Ramos (cell line): ENCODE results near the gene CAST.

ENCODE experiments used
- in situ Hi-C: fragments of 300-500 bp; cut with MboI; formaldehyde crosslinking; loops from one replicate; pipeline ENCODE4 v1.14.3; 2022; ENCODE audit warnings: low sequenced_read_pairs; ENCODE audit not compliant: unreplicated experiment

The CAST gene

DNA sequence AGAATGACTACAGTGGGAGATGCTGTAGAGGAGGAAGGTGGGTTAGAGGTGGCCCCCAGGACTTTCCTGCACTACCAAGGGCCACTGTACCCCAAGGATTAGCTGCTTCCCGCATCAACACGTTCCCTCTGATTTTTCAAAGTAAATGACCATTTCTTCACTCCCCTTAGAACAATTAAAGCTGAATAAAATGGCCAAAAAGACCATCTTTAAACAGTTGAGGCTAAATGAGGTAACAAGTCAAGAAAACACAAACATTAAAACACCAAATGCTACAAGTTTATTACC lies 146.3 kb downstream of the CAST start:
- in situ Hi-C loops = no loop called here

DNA sequence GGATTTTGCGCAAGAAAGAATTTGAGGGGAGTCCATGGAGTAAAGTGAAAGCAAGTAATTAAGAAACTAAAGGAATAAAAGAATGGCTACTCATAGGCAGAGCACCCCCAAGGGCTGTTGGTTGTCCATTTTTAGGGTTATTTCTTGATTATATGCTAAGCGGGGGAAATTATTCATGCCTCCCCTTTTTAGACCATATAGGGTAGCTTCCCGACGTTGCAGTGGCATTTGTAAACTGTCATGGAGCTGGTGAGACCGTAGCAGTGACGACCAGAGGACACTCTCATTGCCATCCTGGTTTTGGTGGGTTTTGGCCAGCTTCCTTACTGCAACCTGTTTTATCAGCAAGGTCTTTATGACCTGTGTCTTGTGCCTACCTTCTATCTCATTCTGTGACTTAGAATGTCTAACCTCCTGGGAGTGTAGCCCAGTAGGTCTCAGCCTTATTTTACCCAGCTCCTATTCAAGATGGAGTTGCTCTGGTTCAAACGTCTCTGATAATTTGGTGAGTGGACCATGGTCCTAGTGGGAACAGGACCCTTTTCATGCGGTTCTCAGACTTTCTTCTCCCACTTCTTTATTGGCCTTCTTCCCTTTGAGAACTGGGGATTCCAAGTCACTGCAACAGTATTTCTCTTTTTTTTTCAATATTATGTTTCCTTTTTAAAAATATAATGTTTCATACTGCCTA lies 146.8 kb downstream of the CAST start:
- in situ Hi-C loops = no loop called here

DNA sequence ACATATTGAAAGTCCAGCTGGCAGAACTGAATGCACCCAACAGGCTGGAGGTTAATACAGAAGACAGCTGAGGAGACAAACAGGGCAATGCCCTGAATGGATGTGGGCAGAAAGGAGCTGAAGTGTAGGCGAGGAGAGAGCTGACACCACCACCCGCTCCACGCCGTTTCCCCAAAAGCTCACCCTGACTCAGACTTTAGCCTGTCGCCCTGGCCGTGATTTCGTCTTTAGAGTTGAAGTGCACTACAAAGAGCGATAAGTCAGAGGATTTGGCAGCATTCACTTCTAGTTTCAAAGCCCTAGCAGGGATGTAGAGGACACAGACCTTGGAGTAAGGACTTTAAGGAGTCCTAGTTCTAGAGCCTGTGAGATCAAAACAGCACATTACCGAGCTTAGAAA lies 147.7 kb downstream of the CAST start:
- in situ Hi-C loops = no loop called here

DNA sequence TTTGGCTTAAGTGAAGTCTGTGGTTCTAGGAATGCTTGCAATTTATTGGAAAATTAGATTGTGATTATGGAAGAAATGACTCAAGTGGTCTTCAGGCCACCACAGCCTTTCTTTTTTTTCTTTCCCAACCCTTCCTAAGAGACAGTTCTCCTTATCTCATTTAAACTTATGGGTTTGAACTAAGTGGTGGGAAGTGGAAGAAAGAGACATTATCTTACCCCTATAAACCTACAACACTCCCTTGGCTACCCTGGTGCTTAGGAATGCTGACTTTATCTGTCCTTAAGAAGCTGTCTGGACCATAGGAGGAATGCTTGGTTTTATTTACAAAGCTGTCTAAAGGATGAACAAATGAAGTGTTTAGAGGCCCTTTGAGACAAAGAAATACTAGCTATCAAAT lies 150.7 kb downstream of the CAST start:
- in situ Hi-C loops = no loop called here

DNA sequence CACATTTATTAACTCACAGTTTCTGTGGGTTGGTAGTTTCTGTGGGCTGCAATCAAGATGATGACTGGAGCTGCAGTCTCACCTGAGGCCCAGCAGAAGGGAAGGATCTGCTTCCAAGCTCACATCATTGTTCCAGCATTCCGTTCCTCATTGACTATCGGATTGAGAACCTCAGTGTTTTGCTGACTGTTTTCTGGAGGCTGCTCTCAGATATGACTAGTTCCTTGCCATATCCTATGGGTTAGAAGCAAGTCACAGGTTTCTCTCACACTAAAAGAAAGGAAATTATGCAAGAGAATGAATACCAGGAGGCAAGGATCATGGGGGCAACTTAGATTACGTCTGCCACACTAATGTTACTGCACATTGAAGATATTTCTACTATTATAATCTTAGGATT lies 151.9 kb downstream of the CAST start:
- in situ Hi-C loops = no loop called here

DNA sequence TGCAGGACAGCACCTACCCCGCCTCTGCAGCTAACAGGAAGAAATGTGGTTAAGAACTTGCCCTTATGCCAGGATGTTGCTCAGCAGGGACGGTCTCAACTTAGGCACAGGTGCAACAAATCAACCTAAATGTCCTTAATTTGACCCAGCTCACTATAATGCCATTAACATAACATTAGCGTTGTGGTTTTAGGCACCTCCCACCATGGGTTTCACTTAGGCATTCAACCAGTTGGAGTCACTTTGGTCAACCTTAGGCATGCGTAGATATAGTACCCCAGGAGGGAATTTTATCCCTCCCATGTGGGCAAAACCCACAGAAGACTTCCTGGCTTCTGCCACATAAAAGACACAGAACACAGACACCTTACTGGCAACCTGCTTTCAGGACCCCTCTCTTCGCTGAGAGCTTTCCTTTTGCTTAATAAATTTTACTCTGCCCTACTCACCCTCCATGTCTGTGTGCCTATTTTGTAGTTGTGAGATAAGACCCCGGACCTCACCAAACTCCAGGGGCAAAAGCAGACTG lies 154.3 kb downstream of the CAST start:
- in situ Hi-C loops = no loop called here

DNA sequence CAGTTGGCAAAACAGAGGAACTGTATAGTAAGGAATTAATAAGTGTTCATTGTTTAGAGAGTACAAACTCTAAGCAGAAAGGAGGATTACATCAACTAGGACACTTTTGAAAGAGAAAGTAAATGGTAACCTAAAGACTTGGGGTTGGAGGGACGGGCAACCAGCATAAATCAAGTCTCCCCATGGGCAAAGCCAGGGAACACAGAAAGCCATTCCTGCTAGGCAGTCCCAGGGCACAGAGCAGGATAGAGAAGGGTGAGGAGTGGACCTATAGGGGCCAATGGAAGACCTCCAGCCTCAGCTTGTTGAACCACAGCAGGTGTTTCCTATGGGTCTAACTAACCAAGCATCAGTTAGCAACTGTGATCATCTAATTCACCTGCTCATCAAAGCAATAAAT lies 154.8 kb downstream of the CAST start:
- in situ Hi-C loops = no loop called here

DNA sequence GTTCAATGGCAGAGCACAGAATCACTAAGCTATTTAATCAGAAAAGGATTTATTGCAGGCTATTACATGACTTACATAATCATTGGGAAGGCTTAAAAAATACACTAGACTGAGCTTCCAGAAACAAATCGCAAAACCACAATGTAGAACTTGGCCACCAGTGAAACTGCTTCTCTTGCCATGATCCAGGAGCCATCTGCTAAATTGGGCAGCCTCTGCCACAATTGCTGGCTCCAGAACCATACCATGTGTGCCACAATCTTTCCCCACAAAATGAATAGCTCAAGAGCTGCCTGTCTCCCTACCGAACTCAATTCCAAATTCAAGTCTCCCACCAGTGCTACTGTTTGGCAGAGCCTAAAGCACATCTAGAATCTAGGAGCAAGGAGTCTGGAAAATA lies 155.3 kb downstream of the CAST start:
- in situ Hi-C loops = no loop called here

DNA sequence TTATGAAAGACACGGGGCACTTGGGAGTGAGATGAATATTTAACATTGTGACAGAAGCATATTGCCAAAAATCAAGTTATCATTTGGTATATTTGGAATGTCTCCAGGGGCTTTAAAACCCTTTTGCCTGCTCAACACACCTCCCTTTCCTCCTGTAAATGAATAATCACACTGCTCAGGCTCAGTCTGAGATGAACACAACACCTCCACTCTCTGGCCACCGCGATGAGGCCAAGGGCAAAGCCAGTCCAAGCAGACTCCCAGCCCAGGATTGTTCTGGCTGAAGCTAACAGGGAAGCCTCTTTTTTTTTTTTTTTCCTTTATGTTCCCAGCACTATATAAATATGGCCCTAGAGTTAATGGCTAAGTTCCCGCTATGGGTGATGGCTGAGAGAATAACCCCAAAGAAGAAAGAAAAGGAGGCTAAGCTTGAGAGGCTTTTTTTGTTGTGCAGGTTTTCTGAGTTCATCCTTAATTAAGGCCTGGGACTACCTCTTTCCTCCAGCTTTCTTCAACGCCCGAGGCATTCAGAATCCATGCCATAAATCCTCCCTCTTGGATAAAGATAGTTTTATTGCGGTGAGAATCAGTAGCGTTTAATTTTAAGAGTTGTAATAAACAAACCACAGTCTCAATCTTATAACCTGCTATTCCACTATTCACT lies 156.1 kb downstream of the CAST start:
- in situ Hi-C loops = no loop called here

DNA sequence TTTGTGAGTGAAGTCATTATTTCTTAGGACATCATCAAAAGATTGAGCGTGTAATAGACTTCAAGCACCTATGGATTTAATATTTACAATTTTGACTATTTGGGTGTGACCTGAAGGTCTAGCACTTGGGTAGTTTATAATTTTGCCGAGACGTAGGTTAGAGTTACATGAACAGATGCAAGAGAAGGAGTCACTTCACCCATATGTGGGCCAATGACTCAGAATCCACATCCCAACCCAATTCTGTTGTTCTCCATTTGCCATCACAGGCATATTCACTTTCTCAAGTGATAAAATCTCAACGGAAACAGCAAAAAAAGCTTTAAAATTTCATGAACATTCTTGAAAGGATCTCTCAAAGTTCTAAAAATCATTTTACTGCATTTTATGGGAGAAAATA lies 157.6 kb downstream of the CAST start:
- in situ Hi-C loops = no loop called here

DNA sequence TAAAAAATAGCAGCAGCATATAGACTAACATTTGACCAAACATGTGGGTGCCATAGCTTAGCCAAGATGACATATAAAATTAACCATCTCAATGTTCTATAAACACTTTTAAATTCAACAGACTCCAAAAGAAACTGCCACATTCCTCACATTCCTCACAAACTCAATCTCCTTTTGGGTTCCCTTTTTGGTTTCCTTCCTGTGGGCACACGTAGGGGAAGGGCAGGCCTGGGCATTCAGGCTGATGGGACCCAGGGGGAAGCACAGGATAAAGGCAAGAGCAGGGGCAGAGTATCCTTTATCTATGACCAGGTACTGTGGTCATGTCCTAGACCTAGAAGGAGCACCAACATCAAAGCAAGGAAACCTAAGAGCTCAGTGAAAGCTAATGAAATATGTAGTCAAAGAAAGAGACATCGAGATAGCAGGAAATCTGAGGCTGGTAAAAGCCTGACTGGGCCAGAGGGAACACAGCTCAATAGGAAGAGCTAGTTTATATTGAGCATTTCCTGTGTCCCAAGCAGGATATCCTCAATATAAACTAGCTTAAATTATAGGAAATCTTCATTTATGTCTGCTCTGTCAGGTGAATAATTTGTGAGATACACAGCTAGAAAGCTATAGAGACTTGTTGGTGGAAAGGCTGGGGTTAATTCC lies 159.2 kb downstream of the CAST start:
- in situ Hi-C loops = no loop called here

DNA sequence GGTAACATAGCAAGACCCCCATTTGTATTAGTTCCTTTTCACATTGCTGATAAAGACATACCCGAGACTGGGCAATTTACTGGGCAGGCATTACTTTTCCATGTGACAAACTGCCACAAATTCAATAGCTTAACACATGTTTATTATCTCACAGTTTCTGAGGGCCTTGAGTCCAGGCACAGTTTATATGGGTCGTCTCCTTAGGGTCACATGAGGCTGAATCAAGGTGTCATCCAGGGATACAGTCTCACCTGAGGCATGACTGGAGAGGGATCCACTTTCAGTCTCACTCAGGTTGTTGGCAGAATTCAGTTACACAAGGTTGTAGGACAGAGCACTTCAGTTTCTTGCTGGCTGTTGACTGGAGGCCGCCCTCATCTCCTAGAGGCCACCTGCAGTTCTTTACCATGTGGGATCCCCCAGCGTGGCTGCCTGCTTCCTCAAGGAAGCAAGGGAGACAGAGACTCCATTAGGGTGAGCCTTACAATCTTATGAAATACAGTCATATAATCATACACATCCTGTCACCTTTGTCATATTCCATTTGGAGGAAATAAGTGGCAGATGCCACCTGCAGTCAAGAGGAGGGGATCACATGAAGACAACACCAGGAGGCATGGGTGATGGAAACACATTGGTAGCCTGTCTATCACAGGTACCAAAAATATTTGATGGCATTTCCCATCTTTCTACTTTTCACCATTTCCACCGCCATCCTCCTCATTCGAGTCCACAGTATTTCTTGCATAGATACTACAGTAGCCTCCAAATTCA lies 160.7 kb downstream of the CAST start:
- in situ Hi-C loops = no loop called here

DNA sequence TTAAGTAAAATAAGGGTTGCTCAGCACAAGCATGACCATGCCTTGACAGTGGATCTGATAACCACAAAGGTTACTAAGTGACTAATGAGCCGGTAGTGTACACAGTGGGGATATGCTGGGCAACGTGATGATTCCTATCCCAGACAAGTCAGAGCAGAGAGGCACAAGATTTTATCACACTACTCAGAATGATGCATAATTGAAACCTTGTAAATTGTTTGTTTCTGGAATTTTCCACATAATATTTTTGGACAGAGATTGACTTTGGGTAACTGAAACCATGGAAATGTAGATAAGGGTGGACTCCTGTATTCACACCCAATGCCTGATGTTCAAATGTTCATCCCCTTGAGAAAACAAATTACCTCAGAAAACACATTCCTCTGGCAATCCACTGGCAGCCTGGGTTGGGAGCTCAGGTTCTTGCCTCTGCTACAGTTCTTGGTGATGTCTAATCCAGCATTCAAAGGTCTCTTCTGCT lies 161.8 kb downstream of the CAST start:
- in situ Hi-C loops = no loop called here
